PC-3 (cell line): ENCODE measurements around the gene EXO1. TPM values are rescaled to one million over a fixed set of nuclear protein-coding genes. Genes with fewer than 3 reads are reported as not detected.

Source experiments
- ATAC-seq: fragments of 200-7000 bp; cut with Tn5 transposase; 2 replicates; pipeline ENCODE4 v1.9.1; 2020; ENCODE audit warnings: mild to moderate bottlenecking, moderate library complexity
- BruUV-seq: library from RNA; stranded (reverse); fragments of 400-500 nt; replicated peaks from 2 replicates; lab custom pipeline; 2021; lab: Mats Ljungman, UMichigan
- CTCF ChIA-PET: fragments of 300-600 bp; sonication (Branson Sonifier 250); formaldehyde crosslinking; loops from one replicate; lab custom pipeline; 2022; ENCODE audit warnings: antibody characterized with exemption; lab: Charles Lee
- POLR2A ChIA-PET: fragments of 300-600 bp; sonication (Branson Sonifier 250); formaldehyde crosslinking; loops from one replicate; lab custom pipeline; 2022; ENCODE audit warnings: antibody characterized with exemption; ENCODE audit not compliant: unreplicated experiment; lab: Charles Lee
- DNase-seq: peaks from one replicate; pipeline ENCODE4 v3.0.0-alpha.2; 2015
- H2AFZ ChIP-seq: fragments of 300-600 bp; sonication (generic); 2 replicates; pipeline ENCODE4 v1.6.0; 2016; ENCODE audit warnings: antibody characterized with exemption, low read length
- H3F3A ChIP-seq: fragments of 300-600 bp; sonication (generic); one replicate; pipeline ENCODE4 v1.6.0; 2017; ENCODE audit warnings: antibody characterized with exemption, low read length, control low read depth, mild to moderate bottlenecking; ENCODE audit not compliant: unreplicated experiment
- H3K27ac ChIP-seq: fragments of 300-600 bp; sonication (generic); 2 replicates; pipeline ENCODE4 v1.5.1; 2016; ENCODE audit warnings: mild to moderate bottlenecking, low read length
- H3K27me3 ChIP-seq: fragments of 300-600 bp; sonication (generic); 2 replicates; pipeline ENCODE4 v1.6.1; 2016; ENCODE audit warnings: low read length, mixed read lengths
- H3K36me3 ChIP-seq: fragments of 300-600 bp; sonication (generic); 2 replicates; pipeline ENCODE4 v1.6.1; 2016; ENCODE audit warnings: low read depth, mixed run types, low read length, mixed read lengths
- H3K4me1 ChIP-seq: fragments of 300-600 bp; sonication (generic); 2 replicates; pipeline ENCODE4 v1.5.1; 2016; ENCODE audit warnings: low read length; ENCODE audit not compliant: insufficient read depth
- H3K4me2 ChIP-seq: fragments of 300-600 bp; sonication (generic); 2 replicates; pipeline ENCODE4 v1.6.0; 2016; ENCODE audit warnings: low read length
- H3K4me3 ChIP-seq: fragments of 300-600 bp; sonication (generic); 2 replicates; pipeline ENCODE4 v1.5.1; 2016; ENCODE audit warnings: mild to moderate bottlenecking, low read length, mixed read lengths
- H3K79me2 ChIP-seq: fragments of 300-600 bp; sonication (generic); 2 replicates; pipeline ENCODE4 v1.6.1; 2017; ENCODE audit warnings: low read length, mixed read lengths
- H3K9ac ChIP-seq: fragments of 300-600 bp; sonication (generic); 2 replicates; pipeline ENCODE4 v1.6.0; 2016; ENCODE audit warnings: mild to moderate bottlenecking, low read length
- H3K9me2 ChIP-seq: fragments of 300-600 bp; sonication (generic); replicated peaks from 2 replicates; pipeline ENCODE4 v1.6.1; 2016; ENCODE audit warnings: mixed run types, low read length, mixed read lengths
- H3K9me3 ChIP-seq: fragments of 300-600 bp; sonication (generic); 2 replicates; pipeline ENCODE4 v1.6.1; 2016; ENCODE audit warnings: low read length, mixed read lengths
- H4K20me1 ChIP-seq: fragments of 300-600 bp; sonication (generic); 2 replicates; pipeline ENCODE4 v1.6.1; 2016; ENCODE audit warnings: low read length, mixed read lengths
- CTCF ChIP-seq: fragments of 300-600 bp; sonication (generic); conservative IDR thresholded peaks from 2 replicates; pipeline ENCODE4 v1.5.1; 2017; ENCODE audit warnings: antibody characterized with exemption, low read depth, mild to moderate bottlenecking, low read length
- EZH2 ChIP-seq: fragments of 300-600 bp; sonication (generic); IDR thresholded peaks from one replicate; pipeline ENCODE4 v1.6.1; 2017; ENCODE audit warnings: antibody characterized with exemption, mild to moderate bottlenecking, low read length; ENCODE audit not compliant: unreplicated experiment
- EZH2phosphoT487 ChIP-seq: fragments of 300-600 bp; sonication (generic); IDR thresholded peaks from 2 replicates; pipeline ENCODE4 v1.6.1; 2018; ENCODE audit warnings: mild to moderate bottlenecking, antibody characterized with exemption, low read length, borderline replicate concordance
- intact Hi-C: fragments of 100-400 bp; cut with micrococcal nuclease; formaldehyde crosslinking; loops from 2 replicates; pipeline ENCODE4 v1.9.0; 2023
- total RNA-seq: library from RNA; depleted of rRNA; stranded (reverse); fragments of >200 nt; gene quantifications from 2 replicates; pipeline ENCODE4 v1.2.3, GENCODE V29; 2014

Gene EXO1
- total RNA-seq, 1 experiment from 2014 or later: 41.3 TPM

- H3K36me3 ChIP-seq: peaks cover 17% of the 10 kb centered on the region
- no peaks in the 10 kb centered on the region for H3K9me2 ChIP-seq
- H2AFZ ChIP-seq: no peak overlapping the region
- ChIA-PET POLR2A (interaction anchor here (0.6 kb wide), 1 partner anchor 140 kb away, joined by 5 read pairs; no protein-coding TSS in a partner anchor), CTCF (no interaction called here)
- no peak for DNase-seq
- H3K9ac ChIP-seq: no peak overlapping the region
- H3K79me2 ChIP-seq: no peaks in the 10 kb centered on the region
- H3K4me3 ChIP-seq: no peak overlapping the region
- no peaks in the 10 kb centered on the region for H3K27me3 ChIP-seq
- H4K20me1 ChIP-seq: no peaks in the 10 kb centered on the region
- no peak overlapping the region for H3K27ac ChIP-seq
- TF ChIP-seq EZH2 (no peak), EZH2phosphoT487 (no peak), CTCF (no peak)
- H3K4me2 ChIP-seq: no peak overlapping the region
- H3F3A ChIP-seq: peaks cover 6% of the 10 kb centered on the region
- no TSS peak for BruUV-seq
- no peaks in the 10 kb centered on the region for H3K9me3 ChIP-seq
- H3K4me1 ChIP-seq: peaks cover 14% of the 10 kb centered on the region
- intact Hi-C loops: no loop called here
- no peak for ATAC-seq
Measured at GRCh38 chr1:241894016-241894415, 46.0 kb downstream of the EXO1 start.

GRCh38 chr1:241895013-241895412, 47.0 kb downstream of the EXO1 start:
- ChIA-PET CTCF (no interaction called here), POLR2A (no interaction called here)
- Histone ChIP-seq H3K4me3 (no peak overlapping the region), H3K4me2 (no peak overlapping the region), H3K4me1 (peaks cover 14% of the 10 kb centered on the region), H3K36me3 (peaks cover 7% of the 10 kb centered on the region; the same call in 1 of the 2 replicates), H3K9me2 (no peaks in the 10 kb centered on the region), H3F3A (peaks cover 6% of the 10 kb centered on the region), H3K27me3 (no peaks in the 10 kb centered on the region), H3K79me2 (no peaks in the 10 kb centered on the region), H3K9ac (no peak overlapping the region), H4K20me1 (no peaks in the 10 kb centered on the region), H3K27ac (no peak overlapping the region), H2AFZ (no peak overlapping the region), H3K9me3 (no peaks in the 10 kb centered on the region)
- BruUV-seq: no TSS peak
- ATAC-seq (peak; percentile 86), DNase-seq (peak; percentile 71)
- intact Hi-C loops: loop anchor here (5.0 kb wide), 1 partner anchor 363 kb away; the partner anchor contains the start of gene KMO
- no peak for TF ChIP-seq EZH2phosphoT487
- no peak for TF ChIP-seq CTCF
- no peak for TF ChIP-seq EZH2

DNA sequence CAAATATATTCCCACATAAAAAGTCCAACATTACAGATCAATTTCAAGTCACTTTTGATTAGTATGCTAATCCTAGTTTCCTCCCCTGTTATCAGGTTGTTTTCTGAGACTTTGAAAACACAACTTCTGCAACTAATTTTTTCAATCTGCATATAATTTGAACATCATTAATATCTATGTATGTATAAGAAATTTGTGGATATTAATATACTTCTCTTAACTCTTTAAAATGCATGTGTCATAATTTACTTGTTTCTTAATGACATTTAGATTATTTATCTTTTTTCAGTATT, 48.6 kb downstream of the EXO1 start:
- ChIA-PET POLR2A (interaction anchor here (0.7 kb wide), 1 partner anchor 1387 kb away, joined by 5 read pairs; no protein-coding TSS in a partner anchor), CTCF (interaction anchor here (1.6 kb wide), 1 partner anchor 89 kb away, joined by 9 read pairs; no protein-coding TSS in a partner anchor)
- Histone ChIP-seq H3K36me3 (no peaks in the 10 kb centered on the region; the same call in 1 of the 2 replicates), H3K4me1 (peaks cover 14% of the 10 kb centered on the region), H3K4me3 (no peak overlapping the region), H3K9me3 (no peaks in the 10 kb centered on the region), H3F3A (peaks cover 6% of the 10 kb centered on the region), H3K27ac (no peak overlapping the region), H3K27me3 (no peaks in the 10 kb centered on the region), H2AFZ (no peak overlapping the region), H4K20me1 (no peaks in the 10 kb centered on the region), H3K79me2 (no peaks in the 10 kb centered on the region), H3K4me2 (no peak overlapping the region), H3K9me2 (no peaks in the 10 kb centered on the region), H3K9ac (no peak overlapping the region)
- no peak for TF ChIP-seq EZH2
- TF ChIP-seq CTCF: no peak; the same call in 1 of the 2 replicates
- TF ChIP-seq EZH2phosphoT487: no peak
- intact Hi-C loops: loop anchor here (1.0 to 5.0 kb wide), 4 partner anchors 49 to 364 kb away; partner anchors contain the start of gene KMO
- BruUV-seq: no TSS peak
- no peak for DNase-seq
- ATAC-seq: no peak
